NCI-H446 (cell line): ENCODE results near the gene DIS3.
"Not testable (repeated sequence)": the region's sequence is repeated elsewhere in the genome, so short reads cannot be mapped to it uniquely, and the experiment has no call there.

Source experiments
- DNase-seq, 2 experiments: peaks; one replicate each; lab custom pipeline; 2025; lab: John Stamatoyannopoulos, UW

DIS3 gene

GRCh38 chr13:72751220-72751619 is 30.5 kb downstream of the DIS3 start:
- DNase-seq: no peak

- no peak for DNase-seq
These were observed 36.4 kb downstream of the DIS3 start for GRCh38 chr13:72745260-72745659.

GRCh38 chr13:72740015-72740414 is 41.7 kb downstream of the DIS3 start:
- no peak for DNase-seq

- no peak for DNase-seq
These were observed 44.7 kb downstream of the DIS3 start for GRCh38 chr13:72737033-72737432.

- no peak for DNase-seq
These were observed 53.5 kb downstream of the DIS3 start for GRCh38 chr13:72728290-72728605.

- DNase-seq: peak; percentile 60 to 86
These were observed 54.0 kb downstream of the DIS3 start, which contains the start of the genes BORA and MZT1 for GRCh38 chr13:72727417-72728289. Gene BORA (plus strand): TSS chr13:72727923. CDS start chr13:72728941, 1,018 bp downstream. Gene MZT1 (minus strand): TSS chr13:72727629. CDS start chr13:72727602, 27 bp downstream.

GRCh38 chr13:72726726-72727416 is 54.8 kb downstream of the DIS3 start:
- no peak for DNase-seq

GRCh38 chr13:72726185-72726584 is 55.5 kb downstream of the DIS3 start:
- DNase-seq: not testable (repeated sequence)

GRCh38 chr13:72716776-72717175 is 64.9 kb downstream of the DIS3 start:
- DNase-seq: no peak
